DOHH2 (cell line): ENCODE data around the gene CHN2.

Experiments
- H3F3A ChIP-seq: fragments of 200-600 bp; sonication (generic), shearing (Covaris generic); 2 replicates; pipeline ENCODE4 v1.6.0; 2016; ENCODE audit warnings: antibody characterized with exemption, mild to moderate bottlenecking; ENCODE audit not compliant: control insufficient read depth, insufficient read depth
- H3K27ac ChIP-seq: fragments of 200-600 bp; sonication (generic); 2 replicates; pipeline ENCODE4 v1.5.1; 2014; ENCODE audit warnings: low read depth, mild to moderate bottlenecking, low read length, moderate library complexity
- H3K27me3 ChIP-seq: fragments of 200-600 bp; sonication (generic); 2 replicates; pipeline ENCODE4 v1.6.1; 2014; ENCODE audit warnings: mild to moderate bottlenecking, low read length, mixed read lengths; ENCODE audit not compliant: control insufficient read depth
- H3K36me3 ChIP-seq: fragments of 200-600 bp; sonication (generic); 2 replicates; pipeline ENCODE4 v1.6.1; 2014; ENCODE audit warnings: mild to moderate bottlenecking, low read length, moderate library complexity, mixed read lengths; ENCODE audit not compliant: control insufficient read depth
- H3K4me1 ChIP-seq: fragments of 200-600 bp; sonication (generic); 2 replicates; pipeline ENCODE4 v1.6.1; 2014; ENCODE audit warnings: mild to moderate bottlenecking, low read length, mixed read lengths; ENCODE audit not compliant: control insufficient read depth
- H3K4me2 ChIP-seq: fragments of 200-600 bp; sonication (generic); 2 replicates; pipeline ENCODE4 v1.6.0; 2014; ENCODE audit warnings: mild to moderate bottlenecking, low read length, moderate library complexity
- H3K4me3 ChIP-seq: fragments of 200-600 bp; sonication (generic); 2 replicates; pipeline ENCODE4 v1.5.1; 2014; ENCODE audit warnings: mild to moderate bottlenecking, low read length, mixed read lengths
- H3K79me2 ChIP-seq: fragments of 200-600 bp; sonication (generic); 2 replicates; pipeline ENCODE4 v1.6.1; 2014; ENCODE audit warnings: mild to moderate bottlenecking, low read length, mixed read lengths; ENCODE audit not compliant: control insufficient read depth
- H3K9me2 ChIP-seq: fragments of 200-600 bp; sonication (generic); replicated peaks from 2 replicates; pipeline ENCODE4 v1.6.1; 2014; ENCODE audit warnings: mild to moderate bottlenecking, low read length, mixed read lengths; ENCODE audit not compliant: control insufficient read depth
- H3K9me3 ChIP-seq: fragments of 200-600 bp; sonication (generic); 2 replicates; pipeline ENCODE4 v1.6.1; 2014; ENCODE audit warnings: antibody characterized with exemption, low read length, mixed read lengths; ENCODE audit not compliant: control insufficient read depth, insufficient read depth
- H4K20me1 ChIP-seq: fragments of 200-600 bp; sonication (generic); 2 replicates; pipeline ENCODE4 v1.6.0; 2014; ENCODE audit warnings: low read depth, mild to moderate bottlenecking, antibody characterized with exemption, low read length, moderate library complexity; ENCODE audit not compliant: control insufficient read depth, insufficient read depth
- CTCF ChIP-seq: fragments of 200-600 bp; sonication (generic); IDR thresholded peaks from one replicate; pipeline ENCODE4 v1.5.1; 2014; ENCODE audit warnings: antibody characterized with exemption, mild to moderate bottlenecking, low read depth, low read length; ENCODE audit not compliant: poor library complexity, severe bottlenecking
- EZH2phosphoT487 ChIP-seq: fragments of 200-600 bp; sonication (generic); IDR thresholded peaks from 2 replicates; pipeline ENCODE4 v1.6.1; 2017; ENCODE audit warnings: borderline replicate concordance, mild to moderate bottlenecking, antibody characterized with exemption, low read length, moderate library complexity, mixed read lengths

The CHN2 gene

GRCh38 chr7:29454899-29455451 is 260.4 kb downstream of the CHN2 start:
- Histone ChIP-seq H3K9me3 (no peaks in the 10 kb centered on the region), H3K4me1 (no peaks in the 10 kb centered on the region), H3K79me2 (no peaks in the 10 kb centered on the region), H3K27me3 (no peaks in the 10 kb centered on the region), H3K27ac (no peak overlapping the region), H3K4me3 (no peak overlapping the region), H3F3A (no peaks in the 10 kb centered on the region), H3K9me2 (no peaks in the 10 kb centered on the region), H3K36me3 (no peaks in the 10 kb centered on the region), H4K20me1 (no peaks in the 10 kb centered on the region), H3K4me2 (no peak overlapping the region)
- TF ChIP-seq CTCF (no peak), EZH2phosphoT487 (no peak)

DNA sequence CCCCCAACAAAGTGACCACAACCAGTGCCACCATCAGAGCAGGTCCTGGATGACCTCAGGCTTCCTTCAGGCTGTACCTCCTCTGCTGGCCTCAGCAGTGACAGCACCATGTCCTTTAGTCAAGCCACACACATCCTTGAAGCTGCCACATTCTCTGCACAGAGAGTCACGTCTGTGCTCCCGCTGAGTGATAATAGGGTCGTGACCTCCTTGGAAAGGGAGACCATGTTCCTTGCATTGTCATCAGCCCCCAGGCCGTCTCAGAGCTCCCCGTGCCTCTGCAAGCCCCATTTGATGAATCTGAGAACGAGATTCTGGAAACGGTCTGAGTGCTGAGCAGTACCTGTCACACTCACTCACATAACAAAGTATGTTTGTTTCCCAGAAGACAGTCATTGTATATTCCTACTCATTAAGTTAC is 262.6 kb downstream of the CHN2 start:
- TF ChIP-seq EZH2phosphoT487 (no peak), CTCF (no peak)
- Histone ChIP-seq H3K79me2 (no peaks in the 10 kb centered on the region), H3K36me3 (no peaks in the 10 kb centered on the region), H3F3A (no peaks in the 10 kb centered on the region), H3K4me2 (no peak overlapping the region), H3K4me3 (no peak overlapping the region), H3K4me1 (no peaks in the 10 kb centered on the region), H4K20me1 (no peaks in the 10 kb centered on the region), H3K9me3 (no peaks in the 10 kb centered on the region), H3K9me2 (no peaks in the 10 kb centered on the region), H3K27me3 (no peaks in the 10 kb centered on the region), H3K27ac (no peak overlapping the region)

DNA sequence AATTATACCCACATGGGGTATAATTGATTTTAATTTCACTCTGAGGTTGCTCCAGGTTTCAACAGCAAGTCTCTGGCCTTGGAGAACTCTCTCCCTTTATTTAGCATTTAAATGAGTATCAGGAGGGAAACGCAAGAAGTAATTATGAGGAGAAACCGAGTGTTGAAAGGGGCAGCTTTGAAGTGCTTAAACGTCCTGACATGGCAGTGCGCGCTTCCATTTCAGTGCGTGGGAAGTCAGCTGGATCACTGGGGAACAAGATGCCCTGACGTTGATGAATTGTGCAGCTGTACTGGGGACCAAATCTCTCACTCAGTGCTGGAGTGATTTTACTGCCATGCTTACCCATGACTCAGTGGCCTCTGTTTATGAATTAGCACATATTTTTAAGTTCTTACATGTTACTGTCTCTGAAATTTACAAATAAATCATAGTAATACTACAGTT is 263.0 kb downstream of the CHN2 start:
- H3K36me3 ChIP-seq: no peaks in the 10 kb centered on the region
- no peak overlapping the region for H3K4me2 ChIP-seq
- no peaks in the 10 kb centered on the region for H3K9me2 ChIP-seq
- H3F3A ChIP-seq: no peaks in the 10 kb centered on the region
- no peaks in the 10 kb centered on the region for H4K20me1 ChIP-seq
- H3K27ac ChIP-seq: no peak overlapping the region
- no peaks in the 10 kb centered on the region for H3K79me2 ChIP-seq
- no peaks in the 10 kb centered on the region for H3K9me3 ChIP-seq
- no peaks in the 10 kb centered on the region for H3K4me1 ChIP-seq
- TF ChIP-seq EZH2phosphoT487: no peak
- no peak for TF ChIP-seq CTCF
- H3K4me3 ChIP-seq: no peak overlapping the region
- H3K27me3 ChIP-seq: no peaks in the 10 kb centered on the region

- H3F3A ChIP-seq: no peaks in the 10 kb centered on the region
- H3K79me2 ChIP-seq: no peaks in the 10 kb centered on the region
- no peak overlapping the region for H3K4me3 ChIP-seq
- H3K9me3 ChIP-seq: no peaks in the 10 kb centered on the region
- H3K27me3 ChIP-seq: no peaks in the 10 kb centered on the region
- no peak overlapping the region for H3K4me2 ChIP-seq
- H3K36me3 ChIP-seq: no peaks in the 10 kb centered on the region
- no peaks in the 10 kb centered on the region for H3K4me1 ChIP-seq
- H4K20me1 ChIP-seq: no peaks in the 10 kb centered on the region
- no peak overlapping the region for H3K27ac ChIP-seq
- TF ChIP-seq CTCF: no peak
- TF ChIP-seq EZH2phosphoT487: no peak
- no peaks in the 10 kb centered on the region for H3K9me2 ChIP-seq
These were observed 264.4 kb downstream of the CHN2 start for GRCh38 chr7:29458933-29459332.
